GM10266 (cell line): Measurements from ENCODE around the gene PRKCH.

Source experiments
- DNase-seq: peaks from one replicate; pipeline ENCODE4 v3.0.0; 2012; ENCODE audit errors: extremely low spot score
- TF ChIP-seq, protein P1 (sequence below): IDR thresholded peaks from 2 replicates; pipeline ENCODE4 v1.5.1; 2012; ENCODE audit warnings: mild to moderate bottlenecking, low read depth; ENCODE audit not compliant: control insufficient read depth, insufficient read depth; ENCODE audit errors: missing control alignments

Gene PRKCH

DNA sequence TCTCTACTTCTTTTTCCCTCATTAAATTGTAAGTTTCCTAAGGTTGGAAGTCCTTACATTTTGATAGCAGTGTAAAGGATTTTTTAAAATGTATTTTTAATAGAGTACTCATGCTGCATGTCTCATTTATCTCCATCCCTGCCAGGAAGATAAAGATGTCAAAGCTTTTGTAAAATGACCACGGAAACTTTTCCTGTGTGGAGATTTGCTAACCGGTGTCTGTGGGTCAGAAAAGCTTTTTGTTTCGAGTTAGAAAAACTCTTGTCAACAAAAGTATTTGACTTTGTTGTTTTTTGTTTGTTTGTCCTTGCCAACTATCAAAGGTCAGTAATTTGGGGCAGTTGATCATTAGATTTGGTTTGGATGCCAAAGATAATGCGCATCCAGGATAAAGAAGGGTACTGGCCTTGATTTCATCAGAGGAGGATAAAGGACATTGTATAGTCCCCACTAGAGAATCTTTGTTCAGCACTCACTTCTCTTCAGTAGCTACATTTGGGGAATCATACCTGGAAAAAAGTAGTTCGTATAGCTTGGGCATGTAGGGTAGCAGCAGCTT is 217.2 kb downstream of the PRKCH start:
- TF ChIP-seq, protein P1, sequence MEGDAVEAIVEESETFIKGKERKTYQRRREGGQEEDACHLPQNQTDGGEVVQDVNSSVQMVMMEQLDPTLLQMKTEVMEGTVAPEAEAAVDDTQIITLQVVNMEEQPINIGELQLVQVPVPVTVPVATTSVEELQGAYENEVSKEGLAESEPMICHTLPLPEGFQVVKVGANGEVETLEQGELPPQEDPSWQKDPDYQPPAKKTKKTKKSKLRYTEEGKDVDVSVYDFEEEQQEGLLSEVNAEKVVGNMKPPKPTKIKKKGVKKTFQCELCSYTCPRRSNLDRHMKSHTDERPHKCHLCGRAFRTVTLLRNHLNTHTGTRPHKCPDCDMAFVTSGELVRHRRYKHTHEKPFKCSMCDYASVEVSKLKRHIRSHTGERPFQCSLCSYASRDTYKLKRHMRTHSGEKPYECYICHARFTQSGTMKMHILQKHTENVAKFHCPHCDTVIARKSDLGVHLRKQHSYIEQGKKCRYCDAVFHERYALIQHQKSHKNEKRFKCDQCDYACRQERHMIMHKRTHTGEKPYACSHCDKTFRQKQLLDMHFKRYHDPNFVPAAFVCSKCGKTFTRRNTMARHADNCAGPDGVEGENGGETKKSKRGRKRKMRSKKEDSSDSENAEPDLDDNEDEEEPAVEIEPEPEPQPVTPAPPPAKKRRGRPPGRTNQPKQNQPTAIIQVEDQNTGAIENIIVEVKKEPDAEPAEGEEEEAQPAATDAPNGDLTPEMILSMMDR: no peak
- no peak for DNase-seq

DNA sequence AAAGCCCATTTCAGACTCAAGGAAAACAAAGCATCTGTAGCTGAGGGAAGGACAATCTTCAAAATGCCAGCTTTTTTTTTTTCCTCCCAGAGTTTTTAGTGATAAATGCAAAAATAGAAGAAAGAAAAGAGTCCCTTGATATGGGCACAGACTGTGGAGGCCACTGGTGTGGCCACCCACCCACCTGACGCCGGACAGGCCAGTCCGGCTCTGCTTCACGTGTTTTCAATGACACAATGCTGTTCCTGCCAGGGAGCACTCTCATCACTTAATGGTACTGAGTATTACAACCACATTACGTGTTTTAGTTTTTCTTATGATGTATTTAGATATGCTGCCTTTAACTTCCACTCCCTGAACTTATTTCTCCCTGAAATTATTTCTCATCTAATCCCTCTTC is 218.3 kb downstream of the PRKCH start:
- TF ChIP-seq, protein P1: no peak
- no peak for DNase-seq

DNA sequence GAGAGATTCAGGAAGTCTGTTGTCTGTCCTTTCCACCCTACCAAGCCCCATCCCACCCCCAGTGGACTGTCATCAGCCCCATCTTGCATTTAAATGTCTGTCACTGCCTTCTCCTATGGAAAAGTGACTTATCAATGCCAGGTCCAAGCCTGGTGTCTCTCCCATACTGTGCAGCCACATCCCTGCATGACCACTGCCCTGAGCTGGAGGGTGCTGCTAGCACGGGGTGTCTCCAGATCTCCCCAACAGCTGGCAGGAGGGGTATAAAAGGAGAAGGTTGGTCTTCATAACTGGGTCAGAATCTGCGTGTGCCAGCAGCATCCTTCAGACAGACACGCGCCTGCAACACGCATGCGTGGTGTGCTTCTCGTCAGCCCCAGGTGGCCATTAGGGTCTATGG is 219.6 kb downstream of the PRKCH start:
- TF ChIP-seq, protein P1: no peak

DNA sequence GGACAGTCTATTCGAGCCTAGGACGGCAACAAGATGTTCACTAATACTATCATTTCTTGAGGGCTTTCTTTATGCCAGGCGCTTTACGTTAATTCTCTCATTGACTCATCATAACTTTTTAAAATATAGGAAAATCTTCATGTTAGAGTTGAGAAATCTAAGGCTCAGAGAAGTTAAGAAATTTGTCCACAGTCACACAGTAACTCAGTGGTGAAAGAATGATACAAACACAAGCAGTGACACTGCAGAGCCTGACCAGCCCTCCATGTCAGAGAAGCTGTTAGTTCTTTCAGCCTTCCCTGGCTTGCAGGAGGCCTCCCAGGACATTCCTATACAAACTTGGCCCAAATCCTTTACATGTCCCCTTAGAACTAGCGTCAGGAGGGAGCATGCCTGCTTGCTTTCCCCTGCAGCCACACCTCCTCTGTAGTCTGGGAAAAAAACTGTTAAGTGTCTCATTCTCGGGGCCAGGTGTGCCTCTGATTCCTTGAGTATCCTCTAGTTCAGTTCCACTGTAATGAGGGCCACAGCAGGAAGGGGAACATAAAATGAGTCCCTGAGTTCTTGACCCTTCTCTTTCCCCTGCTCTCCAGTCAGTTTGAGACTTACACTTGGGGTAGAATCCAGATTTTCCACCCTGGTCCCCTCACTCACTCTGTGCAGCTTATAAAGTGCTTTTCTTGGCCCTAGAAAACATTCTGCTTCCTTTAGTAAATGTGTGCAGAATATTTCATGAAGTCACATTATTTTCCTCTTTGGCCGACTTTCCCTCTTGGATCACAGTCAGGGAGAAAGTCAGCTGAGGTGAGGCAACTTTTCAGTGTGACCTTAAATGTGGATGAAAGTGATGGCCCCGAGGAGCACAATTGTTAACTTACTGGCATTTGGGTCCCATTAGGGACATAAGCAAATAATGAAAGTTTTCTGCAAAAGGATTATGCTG is 221.7 kb downstream of the PRKCH start:
- TF ChIP-seq, protein P1: no peak
- no peak for DNase-seq

More for the DNA sequence above, 219.6 kb downstream of the PRKCH start:
- no peak for DNase-seq

DNA sequence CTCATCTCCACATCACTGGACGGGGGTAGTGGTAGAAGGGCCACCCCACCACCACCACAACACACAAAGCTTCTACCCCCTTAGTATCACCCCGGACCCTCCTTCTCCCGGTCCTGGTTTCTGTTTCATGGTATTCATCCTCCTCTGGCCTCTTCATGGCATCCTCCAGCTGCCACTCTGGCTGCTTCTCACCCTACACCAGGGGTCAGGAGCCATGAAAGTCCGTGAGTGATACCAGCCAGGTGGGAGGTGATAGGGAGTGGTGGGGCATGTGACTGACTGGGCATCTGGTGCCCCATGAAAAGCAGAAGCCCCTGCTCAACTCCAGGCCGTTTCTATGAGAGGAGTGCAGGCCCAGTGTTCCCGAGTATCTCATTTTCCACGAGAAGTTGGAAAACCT is 222.6 kb downstream of the PRKCH start:
- DNase-seq: no peak
- TF ChIP-seq, protein P1: no peak

DNA sequence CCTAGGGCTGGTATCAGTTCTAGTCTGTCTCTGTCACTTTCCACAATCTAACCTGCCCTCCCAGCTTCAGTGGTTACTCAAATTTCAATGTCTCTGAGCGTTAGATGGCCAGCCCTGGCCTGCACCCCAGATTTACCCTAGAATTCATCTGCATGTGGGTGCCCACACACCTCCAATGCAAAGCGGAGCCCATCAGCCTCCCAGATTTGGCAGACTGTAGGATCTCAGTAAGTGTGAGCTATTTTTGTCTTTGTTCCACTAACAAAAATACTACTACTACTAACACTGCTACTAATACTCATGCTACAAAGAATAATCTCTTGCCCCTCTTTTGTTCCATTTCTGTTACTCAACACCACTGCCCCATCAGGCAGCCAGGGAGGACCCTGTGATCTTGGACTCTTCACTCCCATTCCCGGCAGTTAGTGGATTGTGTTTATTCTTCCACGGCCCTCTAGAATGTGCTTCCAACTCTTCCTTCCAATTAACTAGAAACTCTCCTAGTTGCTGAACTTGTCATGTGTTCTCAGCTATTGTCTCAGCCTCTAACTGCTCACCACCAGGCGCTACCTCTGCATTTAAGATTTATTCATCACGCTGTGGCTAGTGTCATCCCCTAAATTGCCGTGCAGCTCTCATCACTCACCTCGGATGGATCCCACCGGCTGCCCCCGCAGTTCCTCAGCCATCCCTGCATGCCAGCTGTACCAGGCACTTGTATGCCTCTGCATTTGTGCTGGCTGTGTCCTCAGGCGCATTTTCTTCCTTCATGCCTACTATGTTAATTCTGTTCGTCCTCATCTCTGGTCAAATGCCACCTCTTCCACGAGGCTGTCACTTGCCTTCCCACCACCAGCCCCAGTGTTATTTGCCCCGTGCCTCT is 223.3 kb downstream of the PRKCH start:
- no peak for DNase-seq
- TF ChIP-seq, protein P1: no peak
